ENCODE results near the gene EHBP1.

EHBP1 gene

DNA sequence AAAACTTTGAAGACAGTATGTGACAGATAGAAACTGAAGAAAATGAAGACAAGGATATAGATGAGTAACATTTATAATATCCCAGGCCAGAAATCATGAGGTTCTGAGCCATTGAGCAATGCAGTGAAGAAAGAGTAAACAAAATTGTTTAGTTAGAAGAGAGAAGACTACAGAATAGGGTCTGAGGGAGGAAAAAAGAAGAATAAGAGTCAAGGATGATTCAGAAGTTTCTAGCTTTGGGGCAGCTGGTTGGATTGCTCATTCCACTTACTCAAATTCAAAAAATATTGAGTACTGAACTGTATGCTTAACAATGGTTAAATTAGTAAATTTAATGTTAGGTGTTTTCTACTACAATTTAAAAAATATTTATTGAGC lies 190.1 kb downstream of the EHBP1 start:
- no peak for DNase-seq

DNA sequence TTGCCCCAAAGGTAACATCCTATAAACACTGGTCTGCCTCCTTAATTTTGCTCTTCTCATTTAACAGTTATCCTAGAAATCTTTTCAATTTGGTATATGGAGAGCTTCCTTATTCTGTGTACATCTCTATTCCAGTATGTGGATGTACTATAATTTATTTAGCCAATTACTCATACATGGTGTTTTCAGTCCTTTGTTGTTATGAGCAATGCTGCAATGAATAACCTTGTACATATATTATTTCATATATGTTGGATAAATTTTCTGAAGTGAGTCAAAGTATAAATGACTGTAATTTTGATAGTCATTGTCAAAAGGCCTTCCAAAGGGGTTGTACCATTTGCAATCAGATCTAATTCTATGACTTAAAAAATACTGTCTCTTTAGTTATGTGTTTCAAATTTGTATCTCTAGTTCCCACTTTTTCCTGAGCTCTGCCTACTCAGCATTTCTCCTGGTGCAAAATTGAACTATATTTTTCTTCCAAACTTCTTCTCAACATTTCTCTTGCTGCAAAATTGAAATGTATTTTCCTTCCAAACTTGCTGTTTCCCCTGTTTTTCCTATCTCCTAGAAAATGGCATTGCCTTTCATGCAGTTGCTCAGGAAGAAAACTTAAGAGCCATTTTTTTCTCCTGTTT lies 191.8 kb downstream of the EHBP1 start:
- DNase-seq: no peak

DNA sequence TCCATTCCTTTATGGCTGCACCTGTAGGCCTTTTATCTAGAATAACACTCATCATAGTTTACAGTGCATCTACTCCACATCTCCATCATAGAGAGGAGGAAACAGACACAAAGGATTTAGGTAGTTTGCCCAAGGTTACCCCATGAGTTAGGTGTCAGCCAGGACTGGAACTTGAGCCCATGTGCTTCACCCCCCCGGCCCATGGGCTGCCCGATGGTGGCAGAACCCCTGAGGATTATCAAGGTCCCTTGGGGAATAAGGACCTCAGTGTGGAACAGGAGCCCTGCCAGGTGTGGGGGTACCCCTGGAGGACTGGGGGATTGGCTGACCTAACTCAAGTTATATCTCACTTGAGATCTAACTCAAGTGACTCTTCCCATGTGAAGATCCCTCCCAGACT lies 198.8 kb downstream of the EHBP1 start:
- no peak for DNase-seq

DNA sequence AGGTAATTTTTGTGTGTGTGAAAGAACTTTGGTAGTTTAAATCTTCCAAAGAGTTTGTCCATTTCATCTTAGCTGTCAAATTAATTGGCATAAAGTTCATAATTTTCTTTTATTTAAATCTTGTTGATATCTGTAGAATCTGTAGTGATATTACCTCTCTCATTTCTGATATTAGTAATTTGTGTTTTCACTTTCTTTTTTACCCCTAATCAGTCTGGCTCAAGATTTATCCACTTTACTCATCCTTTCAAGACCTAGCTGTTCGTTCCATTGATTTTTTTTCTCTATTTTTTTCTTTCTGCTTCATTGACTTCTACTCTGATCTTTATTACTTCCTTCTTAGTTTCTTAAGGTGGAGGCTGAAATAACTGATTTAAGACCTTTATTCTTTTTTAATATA lies 202.6 kb downstream of the EHBP1 start:
- DNase-seq: no peak

DNA sequence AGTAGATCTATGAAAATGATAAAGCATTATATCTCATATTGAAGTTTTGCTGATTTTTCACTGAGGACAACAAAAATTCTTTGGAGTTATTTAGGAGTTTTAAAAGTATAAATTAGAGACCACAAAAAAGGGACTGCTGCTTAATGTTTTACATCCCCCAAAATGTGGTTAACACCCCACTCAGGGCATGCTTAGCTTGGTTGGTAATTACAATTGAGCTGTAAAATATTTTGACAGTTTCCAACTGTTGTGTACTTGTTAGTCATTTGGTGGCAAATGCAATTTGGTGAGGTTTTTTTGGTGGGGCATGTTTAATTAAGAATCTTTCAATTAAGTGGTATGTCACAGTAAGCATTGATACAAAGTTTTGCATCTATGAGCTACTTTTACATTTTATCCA lies 207.8 kb downstream of the EHBP1 start:
- DNase-seq: no peak

DNA sequence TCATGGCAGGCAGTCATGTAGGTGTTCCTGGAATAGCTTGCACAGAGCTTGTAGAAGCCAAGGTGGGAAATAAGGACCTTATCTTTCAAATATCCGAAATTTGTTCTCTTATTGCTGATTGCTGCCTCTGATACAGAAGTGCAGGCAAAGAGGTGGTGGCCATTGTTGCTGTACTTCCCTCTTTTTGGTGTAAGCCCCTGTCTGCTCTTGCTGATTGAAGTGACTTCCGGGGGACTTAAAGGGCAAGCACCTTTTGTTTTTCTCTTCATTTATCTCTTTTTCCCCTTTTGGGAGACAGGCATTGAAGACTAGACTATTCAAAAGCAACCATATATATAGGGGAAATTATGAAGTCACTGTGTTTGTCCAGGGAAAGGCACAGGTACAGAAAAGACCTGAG lies 213.5 kb downstream of the EHBP1 start:
- no peak for DNase-seq

DNA sequence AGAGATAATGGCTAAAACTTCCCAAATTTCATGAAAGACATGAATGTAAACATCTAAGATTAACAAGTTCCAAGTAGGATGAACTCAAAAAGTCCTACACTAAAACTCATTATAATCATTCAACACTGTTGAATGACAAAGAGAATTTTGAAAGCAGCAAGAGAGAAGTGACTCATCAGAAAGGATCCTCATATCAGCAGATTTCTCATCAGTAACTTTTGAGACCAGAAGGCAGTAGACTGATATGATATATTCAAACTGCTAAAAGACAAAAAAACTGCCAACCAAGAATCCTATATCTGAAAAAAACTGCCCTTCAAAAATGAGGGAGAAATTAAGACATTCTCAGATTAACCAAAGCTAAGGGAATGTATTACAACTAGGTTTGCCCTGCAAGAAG lies 214.6 kb downstream of the EHBP1 start:
- DNase-seq: no peak

DNA sequence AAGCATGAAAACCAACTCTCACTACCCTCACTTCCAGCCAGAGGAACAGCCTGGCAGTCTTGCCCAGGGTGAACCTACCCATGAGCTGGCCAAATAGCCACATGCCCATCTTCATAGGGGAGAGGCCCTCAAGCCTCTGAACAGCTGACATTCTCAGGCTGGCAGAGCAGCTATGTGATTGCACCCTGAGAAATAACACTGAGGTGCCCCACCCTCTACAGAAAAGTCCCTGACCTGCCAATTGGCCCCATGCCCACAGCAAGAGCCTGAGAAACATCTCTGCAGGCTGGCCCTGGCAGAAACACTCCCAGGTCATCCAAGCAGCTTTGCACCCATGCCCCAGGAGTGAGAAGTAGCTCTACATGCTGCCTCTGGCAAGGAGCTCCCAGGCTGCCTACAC lies 217.7 kb downstream of the EHBP1 start:
- DNase-seq: no peak

DNA sequence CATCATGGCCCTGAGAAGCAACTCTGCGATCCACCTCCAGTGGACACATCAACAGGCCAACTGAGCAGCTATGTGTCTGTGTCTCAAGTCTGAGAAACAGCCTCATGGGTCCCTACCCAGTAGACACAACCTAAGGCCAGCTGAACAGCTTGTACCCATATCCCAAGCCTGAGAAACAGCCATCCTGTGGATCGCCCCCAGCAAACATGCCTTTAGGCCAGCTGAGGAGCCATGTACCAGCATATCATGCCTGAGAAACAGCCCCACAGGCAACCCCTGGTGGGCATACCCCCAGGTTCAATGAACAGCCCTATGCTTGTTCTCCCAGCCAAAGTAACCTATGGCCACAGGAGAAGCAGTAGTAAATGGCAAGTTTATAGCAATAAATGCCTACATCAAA lies 218.4 kb downstream of the EHBP1 start:
- no peak for DNase-seq

DNA sequence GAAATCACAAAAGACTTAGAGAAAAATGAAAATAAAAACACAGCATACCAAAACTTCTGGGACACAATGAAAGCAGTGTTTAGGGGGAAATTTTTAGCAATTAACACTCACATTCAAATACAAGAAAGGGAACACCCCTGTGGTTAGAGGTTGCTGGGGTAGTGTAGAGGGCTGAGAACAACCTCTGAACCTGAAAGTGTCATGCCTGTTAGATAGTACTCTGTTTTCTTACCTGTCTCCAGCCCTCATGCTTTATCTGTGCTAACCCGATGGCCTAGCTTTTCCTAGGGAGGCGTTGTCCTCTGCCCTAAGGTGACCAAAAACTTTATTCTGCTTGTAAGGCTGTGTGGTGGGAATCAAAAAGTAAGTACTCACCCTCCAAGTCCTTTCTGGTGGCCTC lies 222.5 kb downstream of the EHBP1 start:
- DNase-seq: no peak

DNA sequence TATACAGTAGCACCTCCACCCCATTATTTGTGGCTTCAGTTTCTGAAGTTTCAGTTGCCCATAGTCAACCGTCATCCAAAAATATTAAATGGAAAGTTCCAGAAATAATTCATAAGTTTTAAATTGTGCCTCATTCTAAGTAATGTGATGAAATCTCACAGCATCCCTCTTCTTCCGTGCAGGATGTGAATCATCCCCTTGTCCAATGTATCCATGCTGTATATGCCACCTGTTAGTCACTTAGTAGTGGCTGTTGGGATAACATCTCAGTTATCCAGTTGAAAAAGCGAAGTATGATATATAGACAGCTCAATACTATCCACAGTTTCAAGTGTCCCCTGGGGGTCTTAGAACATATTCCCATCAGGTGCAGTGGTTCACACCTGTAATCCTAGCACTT lies 226.0 kb downstream of the EHBP1 start:
- no peak for DNase-seq

DNA sequence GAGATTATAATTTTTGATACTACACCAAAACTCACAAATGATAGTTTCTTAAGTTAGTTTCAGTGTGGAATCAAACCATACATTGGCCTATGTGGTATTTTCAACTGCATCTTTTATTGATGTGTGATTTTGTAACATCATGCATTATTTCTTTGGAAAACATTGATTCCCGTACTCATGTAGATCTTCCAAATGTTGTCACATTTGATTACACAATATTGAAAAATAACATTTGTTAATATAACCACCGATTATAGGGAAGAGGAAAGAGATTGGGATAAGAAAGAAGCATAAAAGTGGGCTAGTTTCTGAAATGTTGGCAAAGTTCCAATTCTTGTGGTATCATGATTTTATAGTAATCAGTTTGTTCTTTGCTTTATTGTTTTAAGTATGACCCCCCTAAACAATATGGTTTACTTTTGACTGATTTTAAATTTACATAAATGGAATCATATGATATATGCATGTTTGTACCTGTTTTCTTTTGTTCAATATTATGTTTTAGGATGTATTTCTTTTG lies 227.9 kb downstream of the EHBP1 start:
- DNase-seq: no peak

DNA sequence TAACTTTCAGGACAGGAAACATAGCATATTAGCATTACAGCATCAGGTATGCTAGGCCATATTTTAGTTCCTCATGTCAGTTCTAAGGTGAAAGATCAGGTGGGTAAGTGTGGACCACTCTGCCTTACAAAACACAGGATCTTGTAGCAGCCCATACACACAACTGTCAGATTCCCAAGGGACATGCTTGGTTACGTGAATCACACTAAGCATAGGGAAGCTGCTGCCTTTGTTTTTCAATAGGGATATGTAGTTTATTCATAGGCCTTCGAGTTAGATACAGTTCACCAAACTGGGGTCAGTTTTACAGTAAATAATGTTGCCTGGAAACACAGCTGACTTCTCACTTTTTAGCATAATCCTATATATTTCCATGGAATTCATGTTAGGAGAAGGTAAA lies 229.0 kb downstream of the EHBP1 start:
- DNase-seq: no peak

DNA sequence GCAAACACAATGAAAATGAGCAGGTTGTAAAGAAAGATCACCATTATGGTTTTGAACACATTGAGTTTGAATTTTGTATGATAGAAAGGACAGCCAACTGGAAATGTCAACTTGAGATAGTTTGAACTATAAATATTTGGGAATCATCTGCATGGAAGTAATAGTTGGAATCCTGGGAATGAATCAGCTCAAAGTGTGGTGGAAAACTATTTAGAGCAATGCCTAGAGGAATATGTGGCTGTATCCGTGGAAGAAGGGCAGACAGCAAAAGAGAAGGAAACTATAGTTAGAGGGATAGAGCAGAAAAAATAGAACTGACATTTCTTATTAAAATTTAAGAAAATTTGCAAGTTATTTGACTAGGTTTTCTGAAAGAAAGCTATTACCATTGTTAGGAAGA lies 232.6 kb downstream of the EHBP1 start:
- no peak for DNase-seq

DNA sequence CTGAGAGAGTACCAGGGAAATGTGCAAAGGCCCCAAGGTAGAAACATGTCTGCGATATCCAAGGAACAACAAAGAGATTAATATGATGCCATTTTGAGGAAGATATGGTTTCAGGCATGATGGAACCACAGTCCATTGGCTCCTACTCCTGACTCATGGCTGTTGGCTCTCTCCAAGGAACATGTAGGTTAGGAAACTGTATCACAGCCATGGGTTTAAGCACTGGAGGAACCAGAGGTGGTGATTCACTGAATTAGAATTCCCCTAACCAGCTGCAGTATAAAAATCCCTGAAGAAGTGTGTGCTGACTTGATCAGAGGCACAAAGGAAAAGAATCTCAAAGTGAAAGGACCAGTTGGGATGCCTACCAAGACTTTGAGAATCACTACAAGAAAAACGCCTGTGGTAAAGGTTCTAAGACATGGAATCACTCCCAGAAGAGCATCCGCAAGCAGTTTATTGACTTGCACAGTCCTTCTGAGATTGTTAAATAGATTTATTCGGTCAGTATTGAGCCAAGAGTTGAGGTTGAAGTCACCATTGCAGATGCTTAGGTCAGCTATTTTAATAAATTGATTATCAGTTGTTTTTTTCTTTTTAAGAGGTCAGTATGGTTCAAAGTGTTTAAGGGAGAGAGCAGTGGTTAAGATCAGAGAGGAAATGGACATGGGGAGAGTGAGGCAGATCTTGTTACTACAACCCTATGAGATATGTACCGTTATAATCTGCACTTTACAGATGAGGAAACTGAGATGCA lies 234.4 kb downstream of the EHBP1 start:
- no peak for DNase-seq

DNA sequence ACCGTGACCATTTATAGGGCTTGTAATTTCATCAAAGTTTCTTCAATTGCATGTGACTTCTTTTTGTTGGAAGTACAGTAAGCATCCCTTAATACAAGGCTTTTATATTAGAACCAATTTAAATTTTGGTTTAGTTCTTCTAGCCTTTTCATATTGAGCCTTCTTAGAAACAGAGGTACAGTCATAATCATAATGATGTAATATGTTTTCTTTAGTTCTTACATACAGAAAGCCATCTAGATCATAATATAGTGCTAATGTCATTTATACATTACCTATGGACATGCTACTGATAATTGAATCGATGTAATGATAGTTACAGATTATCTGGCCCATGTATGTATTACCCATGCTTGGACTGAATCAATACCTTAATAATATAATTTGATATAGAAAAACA lies 235.2 kb downstream of the EHBP1 start:
- no peak for DNase-seq

DNA sequence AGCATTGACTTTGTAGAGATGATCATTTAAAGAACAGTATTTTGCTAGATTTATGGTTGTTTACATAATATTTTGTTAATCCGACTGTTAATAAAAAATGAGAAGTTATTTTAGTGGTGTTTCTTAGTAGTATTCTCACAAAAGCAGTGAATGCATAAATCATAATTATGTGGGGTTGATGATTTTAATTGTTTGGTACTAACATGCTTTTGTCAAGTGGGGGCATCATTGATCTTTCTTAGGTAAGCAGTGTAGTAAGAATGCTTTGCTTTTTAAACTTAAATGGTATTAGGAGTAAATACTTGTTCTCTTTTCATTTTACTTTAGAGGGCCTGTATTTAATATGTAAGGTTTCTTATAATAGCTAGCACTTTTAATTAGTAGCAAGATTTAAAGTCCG lies 235.9 kb downstream of the EHBP1 start:
- no peak for DNase-seq

DNA sequence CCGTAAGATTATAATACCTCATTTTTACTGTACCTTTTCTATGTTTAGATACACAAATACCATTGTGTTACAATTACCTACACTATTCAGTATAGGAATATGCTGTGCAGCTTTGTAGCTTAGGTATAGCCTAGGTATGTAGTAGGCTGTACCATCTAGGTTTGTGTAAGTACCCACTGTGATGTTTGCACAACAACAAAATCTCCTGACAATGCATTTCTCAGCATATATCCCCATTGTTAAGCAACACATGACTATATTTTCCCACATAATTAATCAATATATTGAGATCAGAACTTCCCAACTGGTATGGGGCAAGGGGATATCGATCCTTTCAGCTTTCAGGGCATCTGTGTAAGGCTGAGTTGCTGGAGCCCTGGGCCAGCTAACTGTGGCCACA lies 238.8 kb downstream of the EHBP1 start:
- DNase-seq: no peak

DNA sequence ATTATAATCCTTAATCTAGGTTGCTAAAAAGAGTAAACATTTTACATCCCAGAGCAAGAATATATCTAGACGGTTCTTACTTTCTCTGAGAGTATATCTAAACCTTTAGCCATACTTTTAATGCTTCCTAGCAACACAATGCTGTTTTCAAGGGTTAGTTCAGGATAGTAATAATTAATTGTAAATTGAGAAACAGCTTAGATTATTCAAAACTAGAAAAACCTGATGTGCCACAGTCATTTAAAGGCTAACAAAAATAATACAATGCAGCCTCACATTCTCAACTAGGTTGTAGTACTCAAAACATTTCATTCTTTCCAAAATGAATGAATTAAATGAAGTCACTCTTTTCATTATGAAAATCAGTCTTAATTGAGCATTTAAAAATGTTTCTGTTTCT lies 241.9 kb downstream of the EHBP1 start:
- DNase-seq: no peak

DNA sequence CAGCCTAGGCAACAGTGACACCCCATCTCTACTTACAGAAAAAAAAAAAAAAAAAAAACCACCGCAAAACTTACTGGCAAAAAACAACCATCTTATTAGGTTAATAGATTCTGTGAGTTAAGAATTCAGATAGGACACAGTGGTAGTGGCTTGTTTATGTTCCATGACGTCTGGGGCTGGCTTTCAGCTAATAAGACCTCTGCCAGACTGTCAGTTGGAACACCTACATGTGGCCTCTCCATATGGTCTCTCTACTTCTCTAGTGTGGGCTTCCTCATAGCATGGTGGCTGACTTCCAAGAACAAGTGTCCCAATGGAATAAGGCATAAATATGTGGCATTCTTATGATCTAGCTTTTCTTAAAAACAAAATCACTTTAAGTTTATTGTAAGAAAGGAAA lies 251.1 kb downstream of the EHBP1 start:
- DNase-seq: no peak

DNA sequence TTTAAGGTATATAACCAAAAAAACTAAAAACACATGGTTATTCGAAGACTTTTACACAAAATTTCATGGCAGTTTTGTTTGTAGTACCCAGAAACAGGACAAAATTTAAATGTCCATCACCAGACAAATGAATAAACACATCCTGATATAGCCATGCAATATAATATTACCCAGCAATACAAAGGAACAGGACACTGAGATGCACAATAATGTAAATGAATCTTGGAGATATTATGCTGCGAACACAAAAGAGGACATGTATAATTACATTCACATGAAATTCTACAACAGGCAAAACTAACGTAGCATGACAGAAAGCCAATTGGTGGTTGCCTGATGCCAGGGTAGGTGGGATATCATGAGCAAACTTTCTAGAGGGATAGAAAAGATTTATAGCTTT lies 252.7 kb downstream of the EHBP1 start:
- DNase-seq: no peak

DNA sequence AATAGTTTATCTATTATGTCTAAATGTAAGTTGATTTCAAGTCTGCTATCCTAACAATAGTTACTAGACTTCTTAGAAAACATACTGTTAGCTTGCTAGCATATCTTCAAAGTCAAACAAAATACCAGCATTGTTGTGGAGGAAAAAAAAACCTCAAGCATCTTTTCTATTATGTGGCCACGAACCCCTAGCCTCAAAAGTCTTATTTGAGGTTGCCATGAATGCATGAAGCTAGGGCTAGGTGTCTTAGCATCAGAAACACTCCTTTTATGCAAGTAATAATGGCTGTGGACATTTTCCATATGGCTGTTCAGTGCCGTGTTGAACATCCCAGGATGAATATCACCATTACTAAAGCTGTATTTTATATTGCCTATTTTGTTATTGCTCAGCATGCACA lies 258.5 kb downstream of the EHBP1 start:
- DNase-seq: no peak

DNA sequence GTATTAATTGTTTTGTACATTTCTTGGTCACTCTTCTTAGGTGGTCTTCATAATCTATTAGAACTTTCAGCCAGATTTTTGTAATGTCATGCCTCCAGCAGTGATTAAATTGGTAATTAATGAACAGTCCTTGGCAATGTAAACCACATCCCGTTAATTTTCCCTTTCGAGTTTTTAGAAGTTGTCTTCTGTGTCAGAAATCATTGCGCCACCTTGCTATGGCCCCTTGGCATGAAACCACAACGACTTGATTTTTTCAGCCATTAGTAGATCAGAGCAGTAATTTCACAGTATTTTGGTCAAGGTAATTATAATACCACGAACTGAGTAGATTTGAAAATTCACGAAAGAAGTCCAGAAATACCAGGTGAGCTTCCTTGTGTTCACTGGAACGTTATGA lies 259.2 kb downstream of the EHBP1 start:
- no peak for DNase-seq

DNA sequence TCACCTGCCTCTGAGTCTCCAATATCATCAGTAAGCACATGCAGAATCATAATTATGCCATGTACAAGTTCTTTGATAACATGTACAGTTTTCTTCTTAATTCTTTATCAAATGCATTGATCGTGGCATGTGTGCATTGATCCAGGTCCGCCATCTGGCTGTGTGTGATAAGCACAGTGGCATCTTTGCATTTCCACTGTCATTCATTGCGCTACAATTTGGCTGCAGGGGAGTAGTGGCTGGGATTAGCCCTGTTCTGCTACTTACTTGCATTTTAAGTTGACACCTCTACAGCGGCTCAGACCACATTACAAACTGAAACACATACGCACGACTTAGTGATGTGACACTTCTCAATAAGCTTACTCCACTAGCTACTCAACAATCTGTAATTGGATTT lies 261.5 kb downstream of the EHBP1 start:
- no peak for DNase-seq

DNA sequence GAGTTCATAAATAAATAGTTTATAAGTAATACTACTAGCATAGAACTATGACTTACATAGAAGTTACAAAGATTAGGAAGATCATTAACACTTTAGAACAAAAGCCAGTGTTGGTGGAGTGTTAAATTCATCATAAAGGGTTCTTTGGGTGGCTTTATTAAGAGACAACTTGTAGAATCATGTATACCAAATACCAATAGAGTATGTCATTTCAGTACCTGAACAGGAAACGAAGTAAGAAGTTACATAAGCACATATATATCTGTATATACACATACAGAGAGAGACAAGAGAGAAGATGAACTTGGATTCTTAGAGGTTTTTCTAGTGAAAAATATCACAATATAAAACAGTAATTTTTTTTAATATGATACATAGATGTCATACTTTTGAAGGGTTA lies 262.7 kb downstream of the EHBP1 start:
- DNase-seq: no peak

All from activated gamma-delta T cell treated with Interleukin-2 at 50 U/mL for 16 hours (primary cell).